ENCODE data around the gene SEMA6A. TPM values are rescaled to one million over a fixed set of nuclear protein-coding genes. Genes with fewer than 3 reads are reported as not detected.

The SEMA6A gene
- polyA plus RNA-seq, 3 donors = 0.16 TPM; not detected in 2

DNA sequence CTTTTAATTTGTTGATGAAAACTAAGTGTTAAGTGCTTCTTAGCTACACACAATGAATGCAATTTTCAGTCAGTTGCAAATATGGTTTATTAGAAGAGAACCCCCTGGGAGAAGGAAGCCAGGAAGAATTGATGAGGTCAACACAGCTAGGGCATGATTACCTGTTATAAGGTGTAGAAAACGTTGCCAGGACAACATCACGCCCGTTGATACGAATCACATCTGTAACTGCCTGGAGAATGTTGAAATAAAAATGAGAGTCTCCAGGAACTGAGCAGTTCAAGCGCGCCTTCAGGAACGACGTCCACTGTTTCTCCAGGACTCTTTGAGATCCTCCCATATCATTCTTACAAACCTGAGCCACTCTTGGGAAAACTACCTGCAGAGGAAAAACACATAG, 88.0 kb downstream of the SEMA6A start:
- H3K27me3 ChIP-seq (ENCODE audit: control insufficient read depth in 2 of 2, insufficient read depth in 2 of 2, low read length in 2 of 2) = no peaks in the 10 kb centered on the region
- no peak overlapping the region for H3K27ac ChIP-seq (ENCODE audit: low read depth in 1 of 2, low read length in 2 of 2)
- no peaks in the 10 kb centered on the region for H3K36me3 ChIP-seq (replicated peaks in 1 of 2; ENCODE audit: control insufficient read depth in 1 of 2, insufficient read depth in 2 of 2, low read length in 2 of 2)
- 0% methylated on average over 7 of the region's 8 CpGs for WGBS (ENCODE audit: insufficient coverage)
- no peak overlapping the region for H3K4me3 Mint-ChIP-seq
- DNase-seq = no peak
- peaks cover 3% of the 10 kb centered on the region for H3K4me1 Mint-ChIP-seq
- H3K4me1 ChIP-seq (ENCODE audit: control insufficient read depth in 1 of 2, insufficient read depth in 2 of 2, low read length in 2 of 2) = no peaks in the 10 kb centered on the region
- no peak overlapping the region for H2AFZ ChIP-seq (ENCODE audit: insufficient read depth, low read depth, low read length, poor library complexity, severe bottlenecking)
- H3K36me3 Mint-ChIP-seq = no peaks in the 10 kb centered on the region
- no peak overlapping the region for H3K9ac ChIP-seq (ENCODE audit: insufficient read depth, low read length, poor library complexity, severe bottlenecking)
- H3K79me2 ChIP-seq (ENCODE audit: insufficient read depth, low read length) = no peaks in the 10 kb centered on the region
- H3K4me3 ChIP-seq (replicated peaks in 1 of 3; ENCODE audit: low read depth in 2 of 3, low read length in 3 of 3) = no peak overlapping the region
- H3K9me3 Mint-ChIP-seq = no peaks in the 10 kb centered on the region
- intact Hi-C loops (cut with micrococcal nuclease) = no loop called here
- H3K4me2 ChIP-seq (replicated peaks; ENCODE audit: extremely low read depth, low read length, poor library complexity, severe bottlenecking) = no peak overlapping the region
- H3K9me3 ChIP-seq (replicated peaks in 1 of 2; ENCODE audit: control insufficient read depth in 1 of 2, insufficient read depth in 1 of 2, low read length in 2 of 2) = no peaks in the 10 kb centered on the region
- no peaks in the 10 kb centered on the region for H4K20me1 ChIP-seq (ENCODE audit: insufficient read depth, low read length)
- H3K27ac Mint-ChIP-seq = no peak overlapping the region
- H3K27me3 Mint-ChIP-seq (ENCODE audit: low read depth in 3 of 3) = peaks cover 8 to 9% (median 8%) of the 10 kb centered on the region in 3 donors
- TF ChIP-seq, protein P1, sequence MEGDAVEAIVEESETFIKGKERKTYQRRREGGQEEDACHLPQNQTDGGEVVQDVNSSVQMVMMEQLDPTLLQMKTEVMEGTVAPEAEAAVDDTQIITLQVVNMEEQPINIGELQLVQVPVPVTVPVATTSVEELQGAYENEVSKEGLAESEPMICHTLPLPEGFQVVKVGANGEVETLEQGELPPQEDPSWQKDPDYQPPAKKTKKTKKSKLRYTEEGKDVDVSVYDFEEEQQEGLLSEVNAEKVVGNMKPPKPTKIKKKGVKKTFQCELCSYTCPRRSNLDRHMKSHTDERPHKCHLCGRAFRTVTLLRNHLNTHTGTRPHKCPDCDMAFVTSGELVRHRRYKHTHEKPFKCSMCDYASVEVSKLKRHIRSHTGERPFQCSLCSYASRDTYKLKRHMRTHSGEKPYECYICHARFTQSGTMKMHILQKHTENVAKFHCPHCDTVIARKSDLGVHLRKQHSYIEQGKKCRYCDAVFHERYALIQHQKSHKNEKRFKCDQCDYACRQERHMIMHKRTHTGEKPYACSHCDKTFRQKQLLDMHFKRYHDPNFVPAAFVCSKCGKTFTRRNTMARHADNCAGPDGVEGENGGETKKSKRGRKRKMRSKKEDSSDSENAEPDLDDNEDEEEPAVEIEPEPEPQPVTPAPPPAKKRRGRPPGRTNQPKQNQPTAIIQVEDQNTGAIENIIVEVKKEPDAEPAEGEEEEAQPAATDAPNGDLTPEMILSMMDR (IDR thresholded peaks at IDR 0.05) = no peak

DNA sequence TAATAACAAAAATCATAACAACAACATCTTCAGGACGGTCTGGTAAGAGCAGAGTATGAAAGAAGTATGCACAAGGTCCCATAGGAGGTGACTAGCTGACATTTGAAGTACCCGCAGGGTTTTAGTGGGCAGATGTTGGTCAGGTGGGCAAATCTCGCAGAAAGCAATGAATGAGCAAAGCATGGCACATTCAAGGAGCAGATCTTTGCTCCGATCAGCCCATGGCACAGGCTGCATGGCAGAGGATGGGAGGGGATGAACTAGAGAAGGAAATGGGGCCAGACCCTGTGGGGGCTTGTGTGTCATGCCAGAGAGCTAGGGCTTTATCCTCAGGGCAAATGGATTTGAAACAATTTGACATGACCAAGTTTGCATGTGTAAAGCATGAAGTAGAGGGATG, 90.0 kb downstream of the SEMA6A start:
- 92% methylated on average over 3 of the region's 4 CpGs for WGBS (ENCODE audit: insufficient coverage)
- no peak for DNase-seq
- no peaks in the 10 kb centered on the region for H3K36me3 ChIP-seq (replicated peaks in 1 of 2; ENCODE audit: control insufficient read depth in 1 of 2, insufficient read depth in 2 of 2, low read length in 2 of 2)
- Mint-ChIP-seq H3K27ac (peak overlapping the region in 1 of 7 donors; percentile 29), H3K9me3 (no peaks in the 10 kb centered on the region), H3K36me3 (peaks cover 0 to 3% of the 10 kb centered on the region in 2 donors), H3K4me3 (peak overlapping the region in 1 of 2 donors; percentile 5), H3K27me3 (ENCODE audit: low read depth in 3 of 3) (peaks cover 8 to 9% (median 8%) of the 10 kb centered on the region in 3 donors), H3K4me1 (peaks cover 2% of the 10 kb centered on the region)
- H3K4me3 ChIP-seq (replicated peaks in 1 of 3; ENCODE audit: low read depth in 2 of 3, low read length in 3 of 3) = no peak overlapping the region
- TF ChIP-seq, protein P1 (IDR thresholded peaks at IDR 0.05) = no peak
- no peaks in the 10 kb centered on the region for H3K4me1 ChIP-seq (ENCODE audit: control insufficient read depth in 1 of 2, insufficient read depth in 2 of 2, low read length in 2 of 2)
- H3K9me3 ChIP-seq (replicated peaks in 1 of 2; ENCODE audit: control insufficient read depth in 1 of 2, insufficient read depth in 1 of 2, low read length in 2 of 2) = no peaks in the 10 kb centered on the region
- no peak overlapping the region for H3K27ac ChIP-seq (ENCODE audit: low read depth in 1 of 2, low read length in 2 of 2)
- H3K27me3 ChIP-seq (ENCODE audit: control insufficient read depth in 2 of 2, insufficient read depth in 2 of 2, low read length in 2 of 2) = no peaks in the 10 kb centered on the region
- H3K4me2 ChIP-seq (replicated peaks; ENCODE audit: extremely low read depth, low read length, poor library complexity, severe bottlenecking) = no peak overlapping the region
- H4K20me1 ChIP-seq (ENCODE audit: insufficient read depth, low read length) = no peaks in the 10 kb centered on the region
- no peaks in the 10 kb centered on the region for H3K79me2 ChIP-seq (ENCODE audit: insufficient read depth, low read length)
- no peak overlapping the region for H2AFZ ChIP-seq (ENCODE audit: insufficient read depth, low read depth, low read length, poor library complexity, severe bottlenecking)
- no peak overlapping the region for H3K9ac ChIP-seq (ENCODE audit: insufficient read depth, low read length, poor library complexity, severe bottlenecking)
- intact Hi-C loops (cut with micrococcal nuclease) = no loop called here

Data from CD14-positive monocyte (primary cell).